ENCODE data around the gene CCDC102A. TPM values are rescaled to one million over a fixed set of nuclear protein-coding genes. Genes with fewer than 3 reads are reported as not detected.

Gene CCDC102A
- total and polyA plus RNA-seq, 9 of the 15 experiments (the other 6 are each of a cell fraction or from before 2014, with no cell fraction given), result 0.03 to 4.9 (median 1.4) TPM

DNA sequence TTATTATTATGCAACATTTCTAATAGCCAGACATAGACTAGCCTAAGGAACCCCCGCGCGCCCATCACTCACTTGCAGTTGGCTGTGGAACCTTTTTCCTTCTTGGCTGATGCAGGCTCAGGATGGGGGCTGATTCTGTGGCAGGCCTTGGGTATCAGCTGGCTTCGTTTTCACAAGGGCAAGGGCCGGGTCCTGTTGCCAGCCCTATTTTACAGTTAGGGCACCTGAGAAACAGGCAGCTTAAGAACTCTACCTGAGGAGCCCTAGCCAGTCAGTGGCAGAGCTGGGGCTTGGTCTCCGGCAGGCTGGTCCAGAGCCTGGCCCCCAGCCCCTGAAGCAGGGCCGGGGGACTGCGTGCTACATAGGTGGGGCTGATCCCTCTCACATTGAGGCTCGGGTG lies 34.7 kb upstream of the CCDC102A start:
- Histone ChIP-seq H3K9me3 (replicated peaks; ENCODE audit: control insufficient read depth, insufficient read depth, low read depth, low read length) (no peaks in the 10 kb centered on the region), H3K4me3 (no peak overlapping the region), H3K9me1 (ENCODE audit: control insufficient read depth, insufficient read depth, low read length) (no peaks in the 10 kb centered on the region), H3K9ac (ENCODE audit: insufficient read depth in 1 of 2, low read depth in 2 of 2, low read length in 2 of 2) (no peak overlapping the region), H3K4me2 (ENCODE audit: insufficient read depth, low read length) (no peak overlapping the region), H3K79me2 (ENCODE audit: control insufficient read depth, insufficient read depth, low read length) (no peaks in the 10 kb centered on the region), H3K4me1 (replicated peaks in 1 of 2; ENCODE audit: control insufficient read depth in 2 of 2, insufficient read depth in 2 of 2, low read length in 2 of 2) (peaks cover 0 to 13% of the 10 kb centered on the region in 2 experiments; a peak in 2 of 5 replicates), H3K27me3 (ENCODE audit: control insufficient read depth in 2 of 2, insufficient read depth in 2 of 2, low read length in 2 of 2) (peaks cover 5 to 58% of the 10 kb centered on the region in 2 experiments; a peak in 4 of 5 replicates), H2AFZ (ENCODE audit: low read depth, low read length) (no peak overlapping the region), H4K20me1 (replicated peaks; ENCODE audit: control insufficient read depth, insufficient read depth, low read length) (no peaks in the 10 kb centered on the region), H3K27ac (ENCODE audit: extremely low read depth, low read depth, low read length) (no peak overlapping the region), H3K36me3 (ENCODE audit: control insufficient read depth, insufficient read depth, low read length) (no peaks in the 10 kb centered on the region)
- no peak for TF ChIP-seq HEY1 (CRISPR knock-in tag; IDR thresholded peaks at IDR 0.05; ENCODE audit: borderline replicate concordance)
- no peak for TF ChIP-seq NR2C2 (CRISPR knock-in tag; IDR thresholded peaks at IDR 0.05)
- TF ChIP-seq NR2C2 (tag; IDR thresholded peaks at IDR 0.05), result no peak
- intact Hi-C loops (cut with micrococcal nuclease), result loop anchor here (10.0 kb wide), 2 partner anchors 434 to 524 kb away; partner anchors contain the start of genes USB1 and ZNF319
- ChIA-PET CTCF (ENCODE audit: low intra/inter-chr PET ratio) (no interaction called here), POLR2A (no interaction called here)
- in situ Hi-C loops (cut with MboI), result no loop called here
- DNase-seq (ENCODE audit: extremely low read depth in 1 of 4, low spot score in 3 of 4) (no peak), FAIRE-seq (no peak), ATAC-seq (no peak)
- WGBS (ENCODE audit: insufficient coverage, low coverage, missing lambda C conversion rate), result 4% methylated on average over 6 of the region's 9 CpGs
- no TSS peak for BruUV-seq (replicated peaks)

GRCh38 chr16:57570301-57571070 lies 34.1 kb upstream of the CCDC102A start:
- ATAC-seq, result no peak
- intact Hi-C loops (cut with micrococcal nuclease) (loop anchor here (10.0 kb wide), 2 partner anchors 434 to 524 kb away; partner anchors contain the start of genes USB1 and ZNF319), in situ Hi-C loops (cut with MboI) (no loop called here)
- ChIA-PET POLR2A (interaction anchor here (0.6 kb wide), 1 partner anchor 189 kb away, joined by 3 read pairs; no protein-coding TSS in a partner anchor), CTCF (ENCODE audit: low intra/inter-chr PET ratio) (no interaction called here)
- peak overlapping the region in 1 of 2 experiments; percentile 40; a peak in 1 of 4 replicates for H3K9ac ChIP-seq (ENCODE audit: insufficient read depth in 1 of 2, low read depth in 2 of 2, low read length in 2 of 2)
- no peak overlapping the region for H3K4me3 ChIP-seq
- H3K79me2 ChIP-seq (ENCODE audit: control insufficient read depth, insufficient read depth, low read length), result no peaks in the 10 kb centered on the region
- no TSS peak for BruUV-seq (replicated peaks)
- peaks cover 0 to 12% of the 10 kb centered on the region in 2 experiments; a peak in 2 of 5 replicates for H3K4me1 ChIP-seq (replicated peaks in 1 of 2; ENCODE audit: control insufficient read depth in 2 of 2, insufficient read depth in 2 of 2, low read length in 2 of 2)
- no peaks in the 10 kb centered on the region for H3K9me1 ChIP-seq (ENCODE audit: control insufficient read depth, insufficient read depth, low read length)
- no peaks in the 10 kb centered on the region for H3K36me3 ChIP-seq (ENCODE audit: control insufficient read depth, insufficient read depth, low read length)
- no peak overlapping the region for H3K27ac ChIP-seq (ENCODE audit: extremely low read depth, low read depth, low read length)
- H3K9me3 ChIP-seq (replicated peaks; ENCODE audit: control insufficient read depth, insufficient read depth, low read depth, low read length), result no peaks in the 10 kb centered on the region
- H4K20me1 ChIP-seq (replicated peaks; ENCODE audit: control insufficient read depth, insufficient read depth, low read length), result no peaks in the 10 kb centered on the region; the same call in 1 of the 2 replicates
- no peak overlapping the region for H2AFZ ChIP-seq (ENCODE audit: low read depth, low read length)
- FAIRE-seq, result no peak
- no peak overlapping the region for H3K4me2 ChIP-seq (ENCODE audit: insufficient read depth, low read length)
- WGBS (ENCODE audit: insufficient coverage, low coverage, missing lambda C conversion rate), result 8% methylated on average over 16 of the region's 16 CpGs
- no peak for DNase-seq (ENCODE audit: extremely low read depth in 1 of 4, low spot score in 3 of 4)
- H3K27me3 ChIP-seq (ENCODE audit: control insufficient read depth in 2 of 2, insufficient read depth in 2 of 2, low read length in 2 of 2), result peaks cover 5 to 61% of the 10 kb centered on the region in 2 experiments; a peak in 4 of 5 replicates
- TF ChIP-seq PCBP1 (IDR thresholded peaks at IDR 0.05; ENCODE audit: low read depth, low read length, poor library complexity, severe bottlenecking) (no peak), ESRRB (CRISPR knock-in tag; IDR thresholded peaks at IDR 0.05; ENCODE audit: borderline replicate concordance) (no peak), ZNF324 (CRISPR knock-in tag; IDR thresholded peaks at IDR 0.05) (no peak), OTX1 (CRISPR knock-in tag; IDR thresholded peaks at IDR 0.05) (no peak), LCOR (CRISPR knock-in tag; IDR thresholded peaks at IDR 0.05) (no peak)

All from K562 (cell line).